ENCODE data around the gene ZBTB18. TPM values are rescaled to one million over a fixed set of nuclear protein-coding genes. Genes with fewer than 3 reads are reported as not detected.

Gene ZBTB18
- total RNA-seq, 4 donors from 2014 or later = 6.7 to 14.7 (median 11.8) TPM

DNA sequence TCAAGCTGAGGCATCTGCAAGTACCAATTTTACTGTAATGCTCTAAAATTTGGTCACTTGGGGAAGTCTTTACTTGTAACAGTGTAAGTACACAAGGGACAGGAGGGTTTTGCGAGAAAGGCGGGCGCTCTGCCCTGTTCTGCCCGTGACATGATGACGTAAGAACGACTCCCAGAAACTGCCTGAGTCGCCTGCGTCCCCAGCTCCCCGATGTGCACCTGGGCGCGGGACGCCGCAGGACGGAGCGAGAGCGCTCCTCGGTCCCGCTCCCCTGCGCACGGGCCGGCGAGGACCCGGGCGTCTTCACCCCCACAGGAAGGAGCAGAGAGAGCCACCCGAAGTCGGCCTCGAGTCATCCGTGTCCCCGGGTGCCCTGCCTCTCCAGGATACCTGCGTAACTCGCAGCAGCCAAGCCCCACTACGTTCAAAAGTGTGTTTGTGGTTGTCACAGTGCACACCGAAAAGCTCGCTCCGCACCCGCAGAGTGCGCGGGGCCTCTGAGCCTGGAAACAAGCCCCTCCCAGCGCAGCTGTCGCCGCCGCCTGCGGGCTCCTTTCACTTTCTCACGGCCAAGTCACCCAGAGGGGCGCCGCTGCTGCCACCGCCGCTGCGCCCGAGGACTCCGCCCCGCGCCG lies 3.3 kb upstream of the ZBTB18 start:
- no peaks in the 10 kb centered on the region for H3K36me3 ChIP-seq
- peak overlapping the region; percentile 97 for H3K27ac ChIP-seq
- H3K27me3 ChIP-seq = no peaks in the 10 kb centered on the region
- WGBS = 0% methylated on average over 4 of the region's 54 CpGs
- H3K4me1 ChIP-seq = peaks cover 38% of the 10 kb centered on the region
- H3K9me3 ChIP-seq = no peaks in the 10 kb centered on the region
- peak overlapping the region; percentile 86 for H3K4me3 ChIP-seq
- no peak for TF ChIP-seq EP300 (IDR thresholded peaks at IDR 0.05)
- peak; percentile 81 to 85 for TF ChIP-seq POLR2A (IDR thresholded peaks at IDR 0.05)
- TF ChIP-seq POLR2AphosphoS5 (IDR thresholded peaks at IDR 0.05) = peak; percentile 54 to 79 (median 58)
- TF ChIP-seq, protein P1, sequence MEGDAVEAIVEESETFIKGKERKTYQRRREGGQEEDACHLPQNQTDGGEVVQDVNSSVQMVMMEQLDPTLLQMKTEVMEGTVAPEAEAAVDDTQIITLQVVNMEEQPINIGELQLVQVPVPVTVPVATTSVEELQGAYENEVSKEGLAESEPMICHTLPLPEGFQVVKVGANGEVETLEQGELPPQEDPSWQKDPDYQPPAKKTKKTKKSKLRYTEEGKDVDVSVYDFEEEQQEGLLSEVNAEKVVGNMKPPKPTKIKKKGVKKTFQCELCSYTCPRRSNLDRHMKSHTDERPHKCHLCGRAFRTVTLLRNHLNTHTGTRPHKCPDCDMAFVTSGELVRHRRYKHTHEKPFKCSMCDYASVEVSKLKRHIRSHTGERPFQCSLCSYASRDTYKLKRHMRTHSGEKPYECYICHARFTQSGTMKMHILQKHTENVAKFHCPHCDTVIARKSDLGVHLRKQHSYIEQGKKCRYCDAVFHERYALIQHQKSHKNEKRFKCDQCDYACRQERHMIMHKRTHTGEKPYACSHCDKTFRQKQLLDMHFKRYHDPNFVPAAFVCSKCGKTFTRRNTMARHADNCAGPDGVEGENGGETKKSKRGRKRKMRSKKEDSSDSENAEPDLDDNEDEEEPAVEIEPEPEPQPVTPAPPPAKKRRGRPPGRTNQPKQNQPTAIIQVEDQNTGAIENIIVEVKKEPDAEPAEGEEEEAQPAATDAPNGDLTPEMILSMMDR (IDR thresholded peaks at IDR 0.05) = no peak
- DNase-seq (ENCODE audit: low spot score in 2 of 2) = peak; percentile 85

DNA sequence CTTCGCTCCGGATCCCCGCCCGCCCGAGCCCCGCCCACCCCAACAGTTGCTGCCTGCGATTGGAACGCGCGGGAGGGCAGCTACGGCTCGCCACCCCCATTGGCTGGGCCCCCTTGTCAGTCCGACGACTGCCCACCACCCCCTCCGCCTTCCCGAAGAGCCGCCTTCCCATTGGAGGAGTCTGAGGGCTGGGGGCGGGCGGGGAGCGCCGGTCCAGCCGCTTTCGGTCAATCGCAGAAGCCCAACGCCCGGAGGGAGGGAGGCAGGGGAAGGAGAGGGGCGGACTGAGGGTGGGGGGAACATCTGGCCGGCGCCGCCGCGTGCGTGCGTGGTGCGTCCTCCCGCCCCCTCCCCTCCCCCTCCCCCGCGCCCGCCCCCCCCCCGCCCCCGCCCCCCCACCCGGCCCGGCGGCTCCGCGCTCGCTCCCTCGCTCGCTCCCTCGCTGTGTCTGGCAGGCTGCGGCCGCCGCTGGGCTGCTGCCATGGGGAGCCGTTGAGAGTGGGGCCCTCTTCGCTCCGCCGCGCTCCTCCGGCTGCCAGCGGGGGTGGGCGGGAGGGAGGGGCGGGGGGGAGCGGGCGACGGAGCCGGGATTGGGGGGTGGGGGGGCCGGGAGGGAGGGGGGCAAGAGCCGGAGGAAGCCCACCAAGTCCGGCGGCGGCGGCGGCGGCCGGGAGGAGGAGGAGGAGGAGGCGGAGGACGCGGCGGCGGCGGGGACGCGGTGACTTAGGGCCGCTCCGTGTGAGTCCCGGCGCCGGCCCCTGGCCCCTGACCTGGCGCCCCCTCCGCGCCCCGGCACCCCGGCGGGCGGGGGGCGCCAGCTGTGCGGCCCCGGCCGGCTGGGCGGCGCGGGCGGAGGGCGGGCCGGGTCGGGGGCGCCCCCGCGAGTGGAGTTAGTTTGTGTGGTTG lies 2.6 kb upstream of the ZBTB18 start:
- H3K4me1 ChIP-seq = peaks cover 38% of the 10 kb centered on the region
- 0% methylated on average over 9 of the region's 109 CpGs for WGBS
- H3K27ac ChIP-seq = peak overlapping the region; percentile 97
- H3K27me3 ChIP-seq = no peaks in the 10 kb centered on the region
- DNase-seq (ENCODE audit: low spot score in 2 of 2) = peak; percentile 99 to 100
- TF ChIP-seq POLR2A (IDR thresholded peaks at IDR 0.05) = no peak
- H3K9me3 ChIP-seq = no peaks in the 10 kb centered on the region
- H3K36me3 ChIP-seq = no peaks in the 10 kb centered on the region
- H3K4me3 ChIP-seq = peak overlapping the region; percentile 86

DNA sequence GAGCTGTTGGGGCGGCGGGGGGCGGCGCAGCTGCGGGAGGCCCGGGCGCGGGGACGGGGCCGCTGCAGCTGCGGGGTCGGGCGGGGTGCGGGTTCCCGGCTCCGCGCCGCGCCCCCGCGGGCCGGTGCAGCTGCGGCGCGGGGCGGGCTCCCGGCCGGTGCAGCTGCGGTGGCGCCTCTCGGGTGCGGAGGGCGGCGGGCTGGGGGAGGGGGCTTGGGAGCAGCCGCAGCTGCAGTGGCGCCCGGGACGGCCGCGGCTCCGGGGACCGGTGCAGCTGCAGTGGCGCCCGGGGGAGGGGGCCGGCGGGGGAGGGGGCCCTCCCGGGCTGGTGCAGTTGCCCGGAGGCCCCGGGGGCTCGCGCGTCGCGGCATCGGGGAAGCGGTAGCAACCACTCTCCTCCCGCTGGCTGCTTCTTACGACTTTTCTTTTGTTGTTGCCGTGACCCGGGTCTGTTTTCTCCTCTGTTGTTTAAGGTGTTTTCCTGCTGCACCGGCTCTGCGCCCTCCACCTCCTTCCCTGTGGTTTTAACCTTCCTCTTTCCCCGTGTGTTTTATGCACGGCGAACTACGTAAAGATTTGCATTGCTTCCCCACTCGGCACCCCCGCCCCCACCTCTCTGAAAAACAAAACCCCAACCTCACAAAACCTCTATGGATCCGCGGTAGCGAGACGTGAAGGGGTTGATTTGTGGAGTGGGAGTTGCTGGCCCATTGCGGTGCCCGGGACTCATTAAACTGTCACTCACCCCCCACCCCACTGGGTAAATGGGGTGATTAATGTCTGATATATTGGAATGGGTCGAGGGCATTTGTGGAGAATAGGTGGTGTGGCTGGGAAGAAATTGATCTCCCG lies 1.7 kb upstream of the ZBTB18 start:
- WGBS = under 1% methylated on average over 29 of the region's 76 CpGs
- H3K36me3 ChIP-seq = peaks cover 5% of the 10 kb centered on the region
- no peaks in the 10 kb centered on the region for H3K27me3 ChIP-seq
- peak overlapping the region; percentile 86 for H3K4me3 ChIP-seq
- no peaks in the 10 kb centered on the region for H3K9me3 ChIP-seq
- H3K27ac ChIP-seq = peak overlapping the region; percentile 75
- H3K4me1 ChIP-seq = peaks cover 38% of the 10 kb centered on the region
- TF ChIP-seq POLR2A (IDR thresholded peaks at IDR 0.05) (no peak), POLR2AphosphoS5 (IDR thresholded peaks at IDR 0.05) (no peak), EP300 (IDR thresholded peaks at IDR 0.05) (no peak)
- TF ChIP-seq, protein P1 (IDR thresholded peaks at IDR 0.05) = no peak
- DNase-seq (ENCODE audit: low spot score in 2 of 2) = no peak

DNA sequence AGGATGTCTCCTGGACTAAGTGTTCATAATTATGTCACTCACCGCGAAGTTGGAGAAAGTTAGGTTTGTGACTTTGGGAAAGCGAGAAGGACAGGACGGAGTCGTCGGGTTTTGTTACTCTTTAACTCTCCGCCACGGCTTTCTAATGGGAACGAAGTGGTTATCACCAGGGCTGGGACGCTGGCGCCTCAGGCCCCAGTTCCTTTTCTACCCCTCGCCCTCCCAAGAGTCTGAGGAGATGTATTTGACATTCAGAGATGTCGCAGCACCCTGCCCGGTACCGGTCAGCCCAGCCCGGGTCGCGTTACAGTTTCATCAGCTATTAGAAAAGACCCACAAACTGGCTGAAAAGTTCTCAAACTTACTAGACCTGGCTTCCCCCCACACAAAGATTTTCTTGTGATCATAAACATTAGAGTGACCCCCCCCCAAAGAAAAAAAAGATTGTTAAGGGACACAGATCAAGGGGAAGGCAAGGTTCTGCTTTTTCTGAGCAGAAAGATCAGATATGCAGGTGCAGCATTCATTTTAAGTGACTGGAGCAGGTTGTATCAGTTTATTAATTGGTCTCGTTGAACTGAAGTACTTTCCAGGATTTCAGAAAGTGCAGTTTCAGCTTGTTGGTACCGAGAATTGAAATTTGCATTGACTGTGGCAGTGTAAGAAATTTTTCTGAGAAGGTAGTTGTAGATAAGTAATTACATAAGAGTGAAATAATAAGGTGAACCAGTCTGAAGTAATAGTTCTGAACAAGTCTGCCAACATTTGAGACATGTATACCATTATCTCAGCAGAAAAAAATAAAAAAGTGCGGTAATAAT lies 859 bp upstream of the ZBTB18 start:
- peaks cover 38% of the 10 kb centered on the region for H3K4me1 ChIP-seq
- TF ChIP-seq POLR2AphosphoS5 (IDR thresholded peaks at IDR 0.05) (no peak), EP300 (IDR thresholded peaks at IDR 0.05) (no peak), POLR2A (IDR thresholded peaks at IDR 0.05) (no peak)
- TF ChIP-seq, protein P1 (IDR thresholded peaks at IDR 0.05) = no peak
- H3K27me3 ChIP-seq = no peaks in the 10 kb centered on the region
- 6% methylated on average over 21 of the region's 21 CpGs for WGBS
- H3K27ac ChIP-seq = peak overlapping the region; percentile 75
- DNase-seq (ENCODE audit: low spot score in 2 of 2) = no peak
- no peaks in the 10 kb centered on the region for H3K9me3 ChIP-seq
- peaks cover 13% of the 10 kb centered on the region for H3K36me3 ChIP-seq
- peak overlapping the region; percentile 86 for H3K4me3 ChIP-seq
